ENCODE data around the gene RAPGEF4. TPM values are rescaled to one million over a fixed set of nuclear protein-coding genes. Genes with fewer than 3 reads are reported as not detected.
A peak's percentile ranks its signal among the peaks of the same experiment; 100 is the strongest.

The RAPGEF4 gene
- total and polyA plus RNA-seq, 9 of the 15 experiments (the other 6 are each of a cell fraction or from before 2014, with no cell fraction given) = 0.04 to 0.33 (median 0.13) TPM; not detected in 6

DNA sequence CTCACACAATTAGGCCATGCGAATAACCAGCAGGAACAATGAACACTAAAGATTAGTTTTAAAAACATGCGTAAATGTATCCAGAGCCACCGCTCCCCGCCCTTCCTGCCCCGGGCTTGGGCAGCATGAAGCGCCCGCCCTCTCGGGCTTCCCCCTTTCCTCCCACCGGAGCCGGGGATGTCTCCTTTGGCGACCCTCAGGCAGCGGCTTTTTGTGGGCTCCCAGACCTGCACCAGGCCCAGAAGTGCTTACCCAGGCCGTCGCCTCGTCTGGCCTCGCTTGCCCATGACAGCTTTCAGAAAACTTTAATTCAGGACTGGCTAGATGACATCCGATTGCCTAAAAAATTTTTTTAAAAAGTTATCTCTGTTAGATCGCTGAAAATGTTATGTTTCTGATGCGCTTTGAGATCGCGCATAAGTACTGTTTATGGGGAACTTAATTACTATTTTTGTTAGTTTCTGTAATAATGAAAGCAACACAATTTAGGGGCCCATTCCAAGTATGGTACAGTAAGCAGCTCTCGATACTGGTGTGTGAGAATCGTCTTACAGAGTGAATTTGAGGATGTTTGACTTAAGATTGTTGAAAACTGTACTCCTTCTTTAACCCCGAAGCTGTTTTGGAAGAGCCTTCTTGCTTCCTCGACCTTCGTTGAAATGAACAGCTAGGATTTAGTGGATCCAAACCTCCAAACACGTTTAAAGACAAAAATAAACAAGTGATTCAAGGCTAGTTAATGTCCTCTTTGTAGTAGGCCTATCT is 341.1 kb downstream of the RAPGEF4 start:
- peak overlapping the region; percentile 78 for H3K27ac ChIP-seq (ENCODE audit: extremely low read depth, low read depth, low read length)
- H3K9me3 ChIP-seq (replicated peaks; ENCODE audit: control insufficient read depth, insufficient read depth, low read depth, low read length) = no peaks in the 10 kb centered on the region
- DNase-seq (ENCODE audit: extremely low read depth in 1 of 4, low spot score in 3 of 4) (peak; percentile 42 to 62 (median 46)), FAIRE-seq (no peak), ATAC-seq (peak; percentile 52)
- peaks cover 4% of the 10 kb centered on the region; the same call in 1 of the 3 replicates for H3K36me3 ChIP-seq (ENCODE audit: control insufficient read depth, insufficient read depth, low read length)
- no peaks in the 10 kb centered on the region for H3K9me1 ChIP-seq (ENCODE audit: control insufficient read depth, insufficient read depth, low read length)
- H3K27me3 ChIP-seq (ENCODE audit: control insufficient read depth in 2 of 2, insufficient read depth in 2 of 2, low read length in 2 of 2) = no peaks in the 10 kb centered on the region
- 1% methylated on average over 27 of the region's 27 CpGs for WGBS (ENCODE audit: insufficient coverage, low coverage, missing lambda C conversion rate)
- H3K4me2 ChIP-seq (ENCODE audit: insufficient read depth, low read length) = peak overlapping the region; percentile 86
- intact Hi-C loops (cut with micrococcal nuclease) (loop anchor here (2.0 kb wide), 1 partner anchor 134 kb away; no protein-coding TSS in a partner anchor), in situ Hi-C loops (cut with MboI) (no loop called here)
- H2AFZ ChIP-seq (ENCODE audit: low read depth, low read length) = peak overlapping the region; percentile 85
- ChIA-PET CTCF (ENCODE audit: low intra/inter-chr PET ratio) (interaction anchor here (0.6 kb wide), 1 partner anchor 138 kb away, joined by 4 read pairs; no protein-coding TSS in a partner anchor), POLR2A (interaction anchor here (2.2 to 5.2 kb wide), 2 partner anchors 11 to 14 kb away, joined by 7 to 51 read pairs; no protein-coding TSS in a partner anchor)
- H3K4me3 ChIP-seq = peak overlapping the region; percentile 66
- H3K79me2 ChIP-seq (ENCODE audit: control insufficient read depth, insufficient read depth, low read length) = peaks cover 58% of the 10 kb centered on the region
- BruUV-seq (replicated peaks) = TSS peak; percentile 43
- H4K20me1 ChIP-seq (replicated peaks; ENCODE audit: control insufficient read depth, insufficient read depth, low read length) = no peaks in the 10 kb centered on the region
- H3K4me1 ChIP-seq (replicated peaks in 1 of 2; ENCODE audit: control insufficient read depth in 2 of 2, insufficient read depth in 2 of 2, low read length in 2 of 2) = peaks cover 17% of the 10 kb centered on the region in 2 experiments; a peak in 4 of 5 replicates
- peak overlapping the region; percentile 85 to 99 for H3K9ac ChIP-seq (ENCODE audit: insufficient read depth in 1 of 2, low read depth in 2 of 2, low read length in 2 of 2)
- TF ChIP-seq TAF1 (IDR thresholded peaks at IDR 0.05; ENCODE audit: control insufficient read depth, extremely low read depth, insufficient read depth, low read length, severe bottlenecking) (peak; percentile 15), MTA1 (IDR thresholded peaks at IDR 0.05; ENCODE audit: borderline replicate concordance) (no peak), ZFX (CRISPR knock-in tag; IDR thresholded peaks at IDR 0.05) (peak; percentile 9; the same call in 1 of the 2 replicates), HMGN3 (IDR thresholded peaks at IDR 0.05; ENCODE audit: borderline replicate concordance, extremely low read depth, insufficient read length, low read depth, low read length) (peak; percentile 46), SMARCA5 (IDR thresholded peaks at IDR 0.05) (no peak), SIN3A (IDR thresholded peaks at IDR 0.05; ENCODE audit: borderline replicate concordance in 2 of 2, control insufficient read depth in 1 of 2, low read depth in 2 of 2, low read length in 2 of 2) (0 out of 4 replicates have a peak, but pooled peaks of 1 of the 2 experiments have one; percentile 18), GTF2E2 (tag; IDR thresholded peaks at IDR 0.05) (0 out of 2 replicates have a peak, but pooled peaks have one; percentile 10), CBX1 (IDR thresholded peaks at IDR 0.05; ENCODE audit: low read depth) (no peak), CCNT2 (IDR thresholded peaks at IDR 0.05; ENCODE audit: borderline replicate concordance, extremely low read depth, insufficient read length, low read depth, low read length) (peak; percentile 3)
- TF ChIP-seq, protein P1, sequence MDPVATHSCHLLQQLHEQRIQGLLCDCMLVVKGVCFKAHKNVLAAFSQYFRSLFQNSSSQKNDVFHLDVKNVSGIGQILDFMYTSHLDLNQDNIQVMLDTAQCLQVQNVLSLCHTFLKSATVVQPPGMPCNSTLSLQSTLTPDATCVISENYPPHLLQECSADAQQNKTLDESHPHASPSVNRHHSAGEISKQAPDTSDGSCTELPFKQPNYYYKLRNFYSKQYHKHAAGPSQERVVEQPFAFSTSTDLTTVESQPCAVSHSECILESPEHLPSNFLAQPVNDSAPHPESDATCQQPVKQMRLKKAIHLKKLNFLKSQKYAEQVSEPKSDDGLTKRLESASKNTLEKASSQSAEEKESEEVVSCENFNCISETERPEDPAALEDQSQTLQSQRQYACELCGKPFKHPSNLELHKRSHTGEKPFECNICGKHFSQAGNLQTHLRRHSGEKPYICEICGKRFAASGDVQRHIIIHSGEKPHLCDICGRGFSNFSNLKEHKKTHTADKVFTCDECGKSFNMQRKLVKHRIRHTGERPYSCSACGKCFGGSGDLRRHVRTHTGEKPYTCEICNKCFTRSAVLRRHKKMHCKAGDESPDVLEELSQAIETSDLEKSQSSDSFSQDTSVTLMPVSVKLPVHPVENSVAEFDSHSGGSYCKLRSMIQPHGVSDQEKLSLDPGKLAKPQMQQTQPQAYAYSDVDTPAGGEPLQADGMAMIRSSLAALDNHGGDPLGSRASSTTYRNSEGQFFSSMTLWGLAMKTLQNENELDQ (CRISPR knock-in tag; IDR thresholded peaks at IDR 0.05; ENCODE audit: borderline replicate concordance) = no peak

Measured in K562 (cell line).